GM18508 (cell line): Measurements from ENCODE around the gene DNMT1.
"Not testable (repeated sequence)": the region's sequence is repeated elsewhere in the genome, so short reads cannot be mapped to it uniquely, and the experiment has no call there.

Source experiments
- ATAC-seq: cut with Tn5 transposase; IDR thresholded peaks from one replicate; pipeline ENCODE4 v1.9.1; 2021; ENCODE audit warnings: moderate number of reproducible peaks; ENCODE audit not compliant: insufficient read depth, unreplicated experiment

Gene DNMT1

DNA sequence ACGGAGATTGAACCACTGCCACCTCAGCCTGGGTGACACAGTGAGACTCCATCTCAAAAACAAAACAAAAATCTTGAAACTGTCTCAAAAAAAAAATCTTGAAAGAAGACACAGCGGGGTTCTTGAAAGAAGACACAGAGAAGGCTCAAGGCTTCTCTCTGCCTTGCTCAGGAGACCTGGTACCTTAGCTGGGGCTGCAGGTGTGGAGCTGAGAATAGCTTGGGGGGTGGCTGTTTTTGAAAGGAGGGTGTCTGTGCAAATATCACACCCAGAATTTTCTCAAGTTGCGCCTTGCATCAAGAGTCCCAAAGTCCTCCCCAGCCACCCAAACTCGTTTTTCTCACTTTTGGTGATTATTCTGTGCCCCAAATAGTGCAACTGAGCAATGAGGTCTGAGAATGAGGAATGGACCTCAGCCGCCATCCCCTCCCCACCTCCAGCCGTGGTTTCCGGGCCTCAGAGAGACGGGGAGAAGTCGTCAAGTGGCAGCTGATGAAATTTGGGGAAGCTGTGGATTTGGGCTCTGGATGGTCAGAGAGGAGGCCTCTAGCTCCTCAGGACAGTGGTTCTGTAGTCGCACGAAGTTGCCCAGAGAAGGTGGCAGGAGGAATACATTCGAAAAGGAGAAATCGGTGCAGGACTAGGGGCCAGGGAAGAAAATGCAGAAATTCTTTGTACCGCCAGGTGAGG is 27.6 kb upstream of the DNMT1 start:
- ATAC-seq, result no peak

GRCh38 chr19:10220695-10221094 is 25.9 kb upstream of the DNMT1 start:
- no peak for ATAC-seq

DNA sequence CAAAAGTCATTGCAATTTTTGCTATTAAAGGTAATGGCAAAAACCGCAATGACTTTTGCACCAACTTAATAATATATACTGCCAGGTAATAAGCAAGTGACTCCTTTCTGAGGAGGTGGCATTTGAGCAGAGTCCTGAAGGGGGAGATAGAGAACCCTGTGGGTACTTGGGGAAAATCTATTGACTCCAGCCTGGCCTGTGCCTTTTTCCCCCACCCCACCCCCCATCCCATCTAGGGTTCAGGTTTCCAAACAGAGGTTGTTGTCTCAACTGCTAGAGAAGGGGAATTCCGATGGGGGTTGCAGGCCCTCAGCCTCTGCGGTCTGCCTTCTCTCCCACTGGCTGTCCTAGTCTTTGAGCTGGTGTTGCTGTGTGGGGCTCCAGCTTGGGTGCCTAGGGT is 24.9 kb upstream of the DNMT1 start:
- ATAC-seq, result no peak

DNA sequence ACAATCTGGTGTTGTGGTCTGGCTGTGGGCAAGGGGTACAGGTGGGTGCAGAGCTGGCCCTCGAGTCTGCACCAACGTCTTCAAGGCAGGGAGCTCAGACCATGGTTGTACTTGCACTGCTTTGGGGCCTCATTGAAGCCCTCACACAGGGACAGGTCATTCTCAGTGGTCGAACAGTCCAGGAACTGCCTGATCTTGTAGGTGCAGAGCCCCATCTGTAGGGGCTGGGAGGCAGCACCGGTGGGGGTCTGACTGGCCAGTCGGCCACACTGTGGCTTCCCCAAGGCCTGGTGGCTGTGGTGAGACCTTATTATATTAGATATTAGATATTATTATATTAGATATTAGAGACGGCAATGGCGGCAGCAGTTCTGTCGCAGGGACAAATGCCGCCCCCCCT is 22.3 kb upstream of the DNMT1 start:
- no peak for ATAC-seq

DNA sequence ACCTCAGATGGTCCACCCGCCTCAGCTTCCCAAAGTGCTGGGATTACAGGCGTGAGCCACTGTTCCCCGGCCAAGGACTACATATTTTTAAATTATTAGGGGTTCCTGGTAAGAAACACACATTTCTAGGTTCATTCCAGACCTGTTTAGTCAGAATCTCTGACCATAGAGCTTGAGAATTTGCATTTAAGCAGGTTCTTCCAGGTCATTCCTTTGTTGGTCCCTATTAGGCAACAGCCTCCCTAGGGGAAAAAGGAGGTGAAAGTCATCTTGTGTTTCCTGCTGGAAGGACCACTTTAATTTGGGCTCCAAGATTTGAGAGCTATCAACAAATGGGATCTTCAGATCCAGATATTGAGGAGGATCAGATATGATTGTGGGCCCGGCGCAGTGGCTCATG is 20.0 kb upstream of the DNMT1 start:
- no peak for ATAC-seq

DNA sequence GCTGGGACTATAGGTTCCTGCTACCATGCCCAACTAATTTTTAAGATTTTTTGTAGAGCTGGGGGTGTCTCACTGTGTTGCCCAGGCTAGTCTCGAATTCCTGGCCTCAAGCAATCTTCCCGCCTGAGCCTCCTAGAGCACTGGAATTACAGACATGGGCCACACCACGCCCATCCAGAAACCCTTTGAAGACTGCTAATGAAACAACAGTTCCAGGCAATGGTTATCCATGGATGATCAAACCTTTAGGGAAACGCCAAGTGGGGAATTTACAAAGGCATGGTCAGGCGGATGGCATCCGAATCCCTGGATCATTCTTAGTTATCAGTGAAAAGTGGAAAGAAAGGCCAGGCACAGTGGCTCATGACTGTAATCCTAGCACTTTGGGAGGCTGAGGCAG is 16.9 kb upstream of the DNMT1 start:
- no peak for ATAC-seq

GRCh38 chr19:10211061-10211460 is 16.3 kb upstream of the DNMT1 start:
- ATAC-seq, result no peak

DNA sequence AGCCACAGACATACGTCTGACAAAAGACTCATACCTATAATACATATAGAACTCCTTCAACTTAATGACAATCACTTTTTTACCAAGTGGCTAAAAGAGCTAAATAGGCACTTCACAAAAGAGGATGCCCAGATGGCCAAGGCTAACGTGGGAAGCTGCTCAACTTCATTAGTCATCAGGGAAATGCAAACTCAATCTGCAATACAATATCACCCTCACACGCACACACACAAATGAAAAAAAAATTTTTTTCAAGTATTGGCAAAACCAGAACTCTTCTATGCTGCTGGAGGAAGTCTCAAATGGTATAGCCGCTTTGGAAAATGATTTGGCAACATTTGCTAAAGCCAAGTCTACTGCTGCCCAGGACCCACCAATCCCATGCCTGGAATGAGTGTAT is 14.6 kb upstream of the DNMT1 start:
- ATAC-seq, result no peak

- ATAC-seq, result no peak
Measured at GRCh38 chr19:10207026-10207425, 12.3 kb upstream of the DNMT1 start.

GRCh38 chr19:10206226-10206885 is 11.6 kb upstream of the DNMT1 start:
- no peak for ATAC-seq

DNA sequence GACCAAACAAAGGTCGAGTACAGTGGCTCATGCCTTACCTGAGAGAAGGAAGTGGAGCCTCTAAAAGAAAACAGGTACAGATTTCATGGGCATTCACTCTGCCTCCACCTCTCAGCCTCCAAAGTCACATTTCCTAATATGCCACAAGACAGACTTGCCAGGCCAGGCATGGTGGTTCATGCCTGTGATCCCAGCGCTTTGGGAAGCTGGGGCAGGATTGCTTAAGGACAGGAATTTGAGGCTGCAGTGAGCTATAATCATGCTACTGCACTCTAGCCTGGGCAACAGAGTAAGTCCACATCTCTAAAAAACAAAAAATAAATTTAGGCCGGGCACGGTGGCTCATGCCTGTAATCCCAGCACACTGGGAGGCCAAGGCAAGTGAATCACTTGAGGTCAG is 10.9 kb upstream of the DNMT1 start:
- ATAC-seq, result no peak

DNA sequence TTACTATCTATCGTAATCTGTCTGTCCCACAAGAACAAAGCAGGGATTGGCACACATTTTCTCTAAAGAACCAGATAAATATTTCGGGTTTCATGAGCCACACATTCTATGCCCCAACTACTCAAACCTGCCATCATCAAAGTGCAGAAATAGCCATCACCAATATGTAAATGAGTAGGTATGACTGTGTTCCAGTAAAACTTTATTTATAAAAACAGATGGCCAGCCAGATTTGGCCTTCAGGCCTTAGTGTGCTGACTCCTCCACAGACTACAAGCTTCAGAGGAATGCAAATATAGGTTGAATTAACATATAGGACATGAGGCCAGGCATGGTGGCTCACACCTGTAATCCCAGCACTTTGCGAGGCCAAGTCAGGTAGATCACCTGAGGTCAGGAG is 8.9 kb upstream of the DNMT1 start:
- no peak for ATAC-seq

DNA sequence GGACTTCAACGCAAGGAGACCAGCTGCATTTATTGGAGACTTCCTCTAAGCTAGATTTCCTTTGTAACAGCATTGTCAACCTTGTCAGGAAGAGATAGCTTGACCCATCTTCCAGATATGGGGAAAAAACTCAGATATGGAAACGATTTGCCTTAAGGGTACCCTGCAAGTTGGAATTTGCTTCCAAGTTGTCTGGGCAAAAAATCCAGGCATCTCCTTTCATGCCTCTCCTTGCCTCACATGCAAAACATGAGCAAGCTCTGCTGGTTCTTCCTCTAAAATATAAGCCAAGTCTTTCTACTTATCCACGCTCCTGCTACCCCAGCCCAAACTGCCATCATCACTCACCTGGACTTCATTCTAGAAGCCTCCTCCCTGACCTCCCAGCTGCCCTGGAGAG is 6.4 kb upstream of the DNMT1 start:
- no peak for ATAC-seq

GRCh38 chr19:10200101-10200500 is 5.3 kb upstream of the DNMT1 start:
- not testable (repeated sequence) for ATAC-seq

- ATAC-seq, result not testable (repeated sequence)
Measured at GRCh38 chr19:10198889-10199644, 4.3 kb upstream of the DNMT1 start.

DNA sequence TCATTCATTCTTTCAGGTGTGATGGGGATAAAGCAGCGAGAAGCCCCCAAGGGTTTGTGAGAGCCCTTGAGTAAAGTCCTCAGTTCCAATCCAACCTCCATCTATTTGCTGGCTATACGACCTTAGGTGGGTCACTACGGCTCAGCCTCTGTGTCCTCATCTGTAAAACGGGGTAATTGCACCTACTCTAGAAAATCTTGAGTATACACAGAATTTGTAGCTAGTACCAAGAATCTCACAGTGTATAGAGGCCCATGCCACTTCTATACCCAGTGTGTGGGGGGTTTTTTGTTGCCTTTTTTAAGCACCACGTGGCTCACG is 406 bp upstream of the DNMT1 start:
- no peak for ATAC-seq

- ATAC-seq, result no peak
Measured at GRCh38 chr19:10193790-10194499, 808 bp downstream of the DNMT1 start.

DNA sequence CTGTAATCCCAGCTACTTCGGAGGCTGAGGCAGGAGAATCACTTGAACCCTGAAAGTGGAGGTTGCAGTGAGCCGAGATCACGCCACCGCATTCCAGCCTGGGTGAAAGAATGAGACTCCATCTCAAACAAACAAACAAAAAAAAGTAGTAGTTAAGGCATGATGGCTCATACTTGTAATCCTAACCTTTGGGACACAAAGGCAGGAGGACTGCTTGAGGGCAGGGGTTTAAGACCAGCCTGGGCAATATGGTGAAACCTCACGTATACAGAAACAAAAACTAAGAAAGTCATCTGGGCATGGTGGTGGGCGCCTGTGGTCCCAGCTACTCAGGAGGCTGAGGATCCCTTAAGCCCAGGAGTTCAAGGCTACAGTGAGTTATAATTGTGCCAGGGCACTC is 1.8 kb downstream of the DNMT1 start:
- no peak for ATAC-seq

DNA sequence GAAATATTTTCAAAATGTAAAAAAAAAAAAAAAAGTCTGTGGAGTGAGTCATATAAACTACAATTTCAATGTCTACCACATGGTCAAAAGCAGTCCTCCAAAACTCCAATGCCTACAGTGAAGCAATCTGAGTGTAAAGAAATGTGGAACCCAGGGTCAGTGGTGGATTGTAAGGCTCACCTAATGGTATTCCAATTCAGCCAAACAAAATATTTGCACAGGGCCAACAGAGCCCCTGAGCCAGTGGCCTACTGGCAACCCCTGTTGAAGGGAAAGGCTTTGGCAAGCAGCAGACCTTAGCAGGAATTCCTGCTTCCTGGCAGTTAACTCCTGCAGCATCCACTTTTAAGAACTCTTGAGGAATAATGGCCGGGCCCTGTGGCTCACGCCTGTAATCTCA is 3.4 kb downstream of the DNMT1 start:
- ATAC-seq, result no peak

DNA sequence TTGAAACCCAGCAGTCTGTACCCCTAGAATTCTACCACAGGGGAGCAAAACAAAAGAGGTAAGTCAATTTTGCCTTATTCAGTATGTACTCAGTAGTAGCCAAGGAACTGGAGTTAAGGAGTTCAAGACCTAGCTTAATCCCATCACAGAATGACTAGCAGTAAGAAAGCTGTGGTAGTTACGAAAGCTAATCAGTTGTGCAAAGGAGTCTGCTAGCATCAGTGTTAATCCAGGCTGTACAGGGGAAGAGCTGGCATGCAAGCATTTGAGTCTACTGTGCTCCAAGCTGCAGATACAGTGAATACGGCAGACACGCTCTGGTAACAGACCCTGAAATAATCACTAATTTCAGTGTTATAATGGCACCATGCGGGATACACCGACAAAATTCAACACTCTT is 4.7 kb downstream of the DNMT1 start:
- ATAC-seq, result no peak

DNA sequence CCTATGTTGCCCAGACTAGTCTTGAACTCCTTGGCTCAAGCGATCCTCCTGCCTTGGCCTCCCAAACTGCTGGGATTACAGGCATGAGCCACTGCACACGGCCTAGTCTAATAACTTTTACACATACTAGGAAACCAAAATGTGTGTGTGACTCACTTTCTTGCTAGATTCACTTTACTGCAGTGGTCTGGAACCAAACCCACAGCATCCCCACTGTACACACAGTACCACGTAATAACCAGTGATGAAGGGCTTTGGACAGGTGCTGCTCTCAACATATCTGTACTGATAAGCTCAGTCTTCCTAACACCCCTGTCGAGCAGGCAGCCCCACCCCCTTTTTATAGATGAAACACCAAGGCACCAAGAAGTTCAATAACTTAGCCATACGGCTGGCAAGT is 5.1 kb downstream of the DNMT1 start:
- ATAC-seq, result no peak
